Measurements from ENCODE around the gene CARD10. TPM values are rescaled to one million over a fixed set of nuclear protein-coding genes. Genes with fewer than 3 reads are reported as not detected.

Gene CARD10
- total and polyA plus RNA-seq, 2 of the 13 experiments (the other 11 are each of a cell fraction or from before 2014, with no cell fraction given): 35.2 to 55.8 TPM

- TF ChIP-seq SYNCRIP (IDR thresholded peaks at IDR 0.05; ENCODE audit: insufficient read depth, low read depth, low read length) (no peak), ZNF687 (CRISPR knock-in tag; IDR thresholded peaks at IDR 0.05) (peak; percentile 95), HMGXB3 (CRISPR knock-in tag; IDR thresholded peaks at IDR 0.05; ENCODE audit: borderline replicate concordance) (no peak), MLLT10 (CRISPR knock-in tag; IDR thresholded peaks at IDR 0.05) (no peak), KLF12 (CRISPR knock-in tag; IDR thresholded peaks at IDR 0.05; ENCODE audit: borderline replicate concordance) (0 out of 2 replicates have a peak, but pooled peaks have one; percentile 55), MBNL3 (CRISPR knock-in tag; conservative IDR thresholded peaks at IDR 0.05) (no peak), TSC22D2 (CRISPR knock-in tag; IDR thresholded peaks at IDR 0.05; ENCODE audit: borderline replicate concordance) (no peak), ZNF225 (CRISPR knock-in tag; IDR thresholded peaks at IDR 0.05) (no peak), HES4 (CRISPR knock-in tag; IDR thresholded peaks at IDR 0.05; ENCODE audit: borderline replicate concordance) (no peak), DNMT1 (CRISPR knock-in tag; IDR thresholded peaks at IDR 0.05) (no peak), MYC (CRISPR knock-in tag; IDR thresholded peaks at IDR 0.05; ENCODE audit: borderline replicate concordance) (peak; percentile 17; the same call in 1 of the 2 replicates), RXRB (CRISPR knock-in tag; IDR thresholded peaks at IDR 0.05; ENCODE audit: borderline replicate concordance) (no peak; the same call in 1 of the 2 replicates), ARID4A (CRISPR knock-in tag; IDR thresholded peaks at IDR 0.05; ENCODE audit: borderline replicate concordance) (no peak), RBM22 (optimal IDR thresholded peaks at IDR 0.05; ENCODE audit: low read length) (no peak)
These were observed 16.7 kb downstream of the CARD10 start (continued) for GRCh38 chr22:37502342-37503182.

All from HepG2 (cell line).